ENCODE measurements around the gene TAGLN3.
A peak's percentile ranks its signal among the peaks of the same experiment; 100 is the strongest.

The TAGLN3 gene

GRCh38 chr3:111993038-111993437 lies 5.7 kb upstream of the TAGLN3 start:
- Histone ChIP-seq H3K4me2 (ENCODE audit: low read length) (no peak overlapping the region), H3K27ac (ENCODE audit: low read length) (no peak overlapping the region), H3K9me3 (ENCODE audit: insufficient read depth, low read length) (no peaks in the 10 kb centered on the region), H3K4me3 (ENCODE audit: low read length) (no peak overlapping the region), H4K20me1 (ENCODE audit: insufficient read depth, low read length) (no peaks in the 10 kb centered on the region), H3K79me2 (ENCODE audit: low read length) (no peaks in the 10 kb centered on the region), H3K4me1 (ENCODE audit: low read length) (no peaks in the 10 kb centered on the region), H3K9ac (ENCODE audit: low read length) (no peak overlapping the region), H3K36me3 (replicated peaks; ENCODE audit: low read depth, low read length) (peaks cover 23% of the 10 kb centered on the region), H2AFZ (ENCODE audit: low read depth, low read length) (no peak overlapping the region), H3K27me3 (ENCODE audit: low read depth, low read length) (no peaks in the 10 kb centered on the region)
- TF ChIP-seq CTCF (IDR thresholded peaks at IDR 0.05; ENCODE audit: low read depth, low read length) (no peak), EZH2phosphoT487 (IDR thresholded peaks at IDR 0.05; ENCODE audit: low read depth) (no peak)

- peak overlapping the region; percentile 44; the same call in 1 of the 2 replicates for H3K9ac ChIP-seq (ENCODE audit: low read length)
- peaks cover 12% of the 10 kb centered on the region; the same call in 1 of the 2 replicates for H3K27me3 ChIP-seq (ENCODE audit: low read depth, low read length)
- H3K79me2 ChIP-seq (ENCODE audit: low read length): no peaks in the 10 kb centered on the region
- TF ChIP-seq EZH2phosphoT487 (IDR thresholded peaks at IDR 0.05; ENCODE audit: low read depth) (no peak), CTCF (IDR thresholded peaks at IDR 0.05; ENCODE audit: low read depth, low read length) (no peak)
- peak overlapping the region; percentile 82 for H3K4me3 ChIP-seq (ENCODE audit: low read length)
- H3K27ac ChIP-seq (ENCODE audit: low read length): no peak overlapping the region
- H4K20me1 ChIP-seq (ENCODE audit: insufficient read depth, low read length): no peaks in the 10 kb centered on the region
- peaks cover 6% of the 10 kb centered on the region; the same call in 1 of the 2 replicates for H3K4me1 ChIP-seq (ENCODE audit: low read length)
- peak overlapping the region; percentile 94; the same call in 1 of the 2 replicates for H2AFZ ChIP-seq (ENCODE audit: low read depth, low read length)
- H3K9me3 ChIP-seq (ENCODE audit: insufficient read depth, low read length): no peaks in the 10 kb centered on the region
- H3K36me3 ChIP-seq (replicated peaks; ENCODE audit: low read depth, low read length): no peaks in the 10 kb centered on the region
- peak overlapping the region; percentile 91 for H3K4me2 ChIP-seq (ENCODE audit: low read length)
Observed at GRCh38 chr3:111999484-112000324, 982 bp downstream of the TAGLN3 start.

- Histone ChIP-seq H3K4me1 (ENCODE audit: low read length) (peaks cover 12% of the 10 kb centered on the region), H3K79me2 (ENCODE audit: low read length) (no peaks in the 10 kb centered on the region), H3K27ac (ENCODE audit: low read length) (no peak overlapping the region), H4K20me1 (ENCODE audit: insufficient read depth, low read length) (no peaks in the 10 kb centered on the region), H2AFZ (ENCODE audit: low read depth, low read length) (no peak overlapping the region), H3K27me3 (ENCODE audit: low read depth, low read length) (peaks cover 12% of the 10 kb centered on the region; the same call in 1 of the 2 replicates), H3K9me3 (ENCODE audit: insufficient read depth, low read length) (no peaks in the 10 kb centered on the region), H3K36me3 (replicated peaks; ENCODE audit: low read depth, low read length) (no peaks in the 10 kb centered on the region), H3K4me3 (ENCODE audit: low read length) (no peak overlapping the region), H3K9ac (ENCODE audit: low read length) (no peak overlapping the region), H3K4me2 (ENCODE audit: low read length) (no peak overlapping the region)
- TF ChIP-seq EZH2phosphoT487 (IDR thresholded peaks at IDR 0.05; ENCODE audit: low read depth): no peak
- no peak for TF ChIP-seq CTCF (IDR thresholded peaks at IDR 0.05; ENCODE audit: low read depth, low read length)
Observed at GRCh38 chr3:112000367-112000771, 1.6 kb downstream of the TAGLN3 start.

- peaks cover 12% of the 10 kb centered on the region; the same call in 1 of the 2 replicates for H3K27me3 ChIP-seq (ENCODE audit: low read depth, low read length)
- H3K36me3 ChIP-seq (replicated peaks; ENCODE audit: low read depth, low read length): no peaks in the 10 kb centered on the region
- H3K9ac ChIP-seq (ENCODE audit: low read length): no peak overlapping the region
Observed at GRCh38 chr3:112000966-112001365, 2.2 kb downstream of the TAGLN3 start.

More at GRCh38 chr3:112000966-112001365, 2.2 kb downstream of the TAGLN3 start:
- TF ChIP-seq EZH2phosphoT487 (IDR thresholded peaks at IDR 0.05; ENCODE audit: low read depth) (no peak), CTCF (IDR thresholded peaks at IDR 0.05; ENCODE audit: low read depth, low read length) (no peak)
- H3K79me2 ChIP-seq (ENCODE audit: low read length): no peaks in the 10 kb centered on the region
- H3K27ac ChIP-seq (ENCODE audit: low read length): no peak overlapping the region
- no peak overlapping the region for H3K4me3 ChIP-seq (ENCODE audit: low read length)
- no peaks in the 10 kb centered on the region for H3K9me3 ChIP-seq (ENCODE audit: insufficient read depth, low read length)
- no peak overlapping the region for H2AFZ ChIP-seq (ENCODE audit: low read depth, low read length)
- H4K20me1 ChIP-seq (ENCODE audit: insufficient read depth, low read length): no peaks in the 10 kb centered on the region
- H3K4me2 ChIP-seq (ENCODE audit: low read length): no peak overlapping the region
- peaks cover 12% of the 10 kb centered on the region for H3K4me1 ChIP-seq (ENCODE audit: low read length)

Measured in OCI-LY3 (cell line).